ENCODE data around the gene WWOX. TPM values are rescaled to one million over a fixed set of nuclear protein-coding genes. Genes with fewer than 3 reads are reported as not detected.
"Not testable (repeated sequence)": the region's sequence is repeated elsewhere in the genome, so short reads cannot be mapped to it uniquely, and the experiment has no call there.

Gene WWOX
- polyA plus RNA-seq, 6 donors from 2014 or later = 9.1 to 17.0 (median 12.5) TPM

- peaks cover 0 to 4% (median 0%) of the 10 kb centered on the region in 3 donors for H3K27me3 Mint-ChIP-seq
- no peak overlapping the region for H3K4me3 Mint-ChIP-seq
- H3K27ac Mint-ChIP-seq = peak overlapping the region in 1 of 6 donors; percentile 84
- ATAC-seq (ENCODE audit: low read depth in 2 of 2) (no peak), DNase-seq (no peak)
- peaks cover 0 to 5% (median 0%) of the 10 kb centered on the region in 3 donors for H3K4me1 Mint-ChIP-seq
- peaks cover 0 to 4% (median 0%) of the 10 kb centered on the region in 7 donors for H3K9me3 Mint-ChIP-seq
- peaks cover 0 to 7% of the 10 kb centered on the region in 2 donors for H3K36me3 Mint-ChIP-seq
Observed at GRCh38 chr16:79026117-79026516, 926.7 kb downstream of the WWOX start.

- Mint-ChIP-seq H3K4me3 (no peak overlapping the region), H3K27me3 (no peaks in the 10 kb centered on the region), H3K36me3 (peaks cover 10 to 15% of the 10 kb centered on the region in 2 donors), H3K27ac (no peak overlapping the region), H3K4me1 (no peaks in the 10 kb centered on the region), H3K9me3 (peaks cover 0 to 9% (median 4%) of the 10 kb centered on the region in 7 donors)
- no peak for DNase-seq
- ATAC-seq (ENCODE audit: low read depth in 2 of 2) = no peak
Observed at GRCh38 chr16:79036541-79036940, 937.1 kb downstream of the WWOX start.

GRCh38 chr16:79037521-79038373 lies 938.3 kb downstream of the WWOX start:
- Mint-ChIP-seq H3K4me1 (peaks cover 0 to 5% (median 0%) of the 10 kb centered on the region in 3 donors), H3K36me3 (peaks cover 10 to 15% of the 10 kb centered on the region in 2 donors), H3K27ac (peak overlapping the region in 1 of 6 donors; percentile 40), H3K27me3 (no peaks in the 10 kb centered on the region), H3K9me3 (peaks cover 0 to 9% (median 4%) of the 10 kb centered on the region in 7 donors), H3K4me3 (no peak overlapping the region)
- DNase-seq = no peak
- no peak for ATAC-seq (ENCODE audit: low read depth in 2 of 2)

- Mint-ChIP-seq H3K27ac (no peak overlapping the region), H3K4me1 (peaks cover 3 to 5% (median 4%) of the 10 kb centered on the region in 3 donors), H3K36me3 (peaks cover 5 to 10% of the 10 kb centered on the region in 2 donors), H3K27me3 (no peaks in the 10 kb centered on the region), H3K9me3 (peaks cover 0 to 4% (median 0%) of the 10 kb centered on the region in 7 donors), H3K4me3 (no peak overlapping the region)
- no peak for ATAC-seq (ENCODE audit: low read depth in 2 of 2)
- DNase-seq = no peak
Observed at GRCh38 chr16:79041206-79041605, 941.8 kb downstream of the WWOX start.

- H3K27ac Mint-ChIP-seq = no peak overlapping the region
- ATAC-seq (ENCODE audit: low read depth in 2 of 2) (no peak), DNase-seq (no peak)
- peaks cover 3 to 11% (median 4%) of the 10 kb centered on the region in 3 donors for H3K4me1 Mint-ChIP-seq
- H3K4me3 Mint-ChIP-seq = no peak overlapping the region
- peaks cover 0 to 5% of the 10 kb centered on the region in 2 donors for H3K36me3 Mint-ChIP-seq
- H3K9me3 Mint-ChIP-seq = no peaks in the 10 kb centered on the region
- H3K27me3 Mint-ChIP-seq = no peaks in the 10 kb centered on the region
Observed at GRCh38 chr16:79042141-79042540, 942.7 kb downstream of the WWOX start.

GRCh38 chr16:79042886-79043285 lies 943.4 kb downstream of the WWOX start:
- no peak for ATAC-seq (ENCODE audit: low read depth in 2 of 2)
- Mint-ChIP-seq H3K27ac (no peak overlapping the region), H3K27me3 (no peaks in the 10 kb centered on the region), H3K36me3 (peaks cover 0 to 5% of the 10 kb centered on the region in 2 donors), H3K4me1 (peaks cover 3 to 11% (median 4%) of the 10 kb centered on the region in 3 donors), H3K9me3 (no peaks in the 10 kb centered on the region), H3K4me3 (no peak overlapping the region)
- DNase-seq = no peak

GRCh38 chr16:79045191-79045590 lies 945.7 kb downstream of the WWOX start:
- Mint-ChIP-seq H3K4me1 (peaks cover 3 to 14% (median 10%) of the 10 kb centered on the region in 3 donors), H3K27me3 (no peaks in the 10 kb centered on the region), H3K36me3 (no peaks in the 10 kb centered on the region), H3K27ac (no peak overlapping the region), H3K9me3 (no peaks in the 10 kb centered on the region), H3K4me3 (no peak overlapping the region)
- DNase-seq (no peak), ATAC-seq (ENCODE audit: low read depth in 2 of 2) (no peak)

- DNase-seq (peak; percentile 18), ATAC-seq (ENCODE audit: low read depth in 2 of 2) (no peak)
- Mint-ChIP-seq H3K4me1 (peaks cover 3 to 18% (median 14%) of the 10 kb centered on the region in 3 donors), H3K36me3 (no peaks in the 10 kb centered on the region), H3K9me3 (peaks cover 0 to 3% (median under 1%) of the 10 kb centered on the region in 7 donors), H3K27me3 (no peaks in the 10 kb centered on the region), H3K27ac (peak overlapping the region in 1 of 6 donors; percentile 6), H3K4me3 (no peak overlapping the region)
Observed at GRCh38 chr16:79047337-79047736, 947.9 kb downstream of the WWOX start.

GRCh38 chr16:79049040-79049439 lies 949.6 kb downstream of the WWOX start:
- H3K27ac Mint-ChIP-seq = no peak overlapping the region
- peaks cover 0 to 6% (median 3%) of the 10 kb centered on the region in 7 donors for H3K9me3 Mint-ChIP-seq
- no peaks in the 10 kb centered on the region for H3K36me3 Mint-ChIP-seq
- DNase-seq = no peak
- no peaks in the 10 kb centered on the region for H3K27me3 Mint-ChIP-seq
- no peak overlapping the region for H3K4me3 Mint-ChIP-seq
- ATAC-seq (ENCODE audit: low read depth in 2 of 2) = no peak
- H3K4me1 Mint-ChIP-seq = peaks cover 0 to 14% (median 12%) of the 10 kb centered on the region in 3 donors

- DNase-seq (no peak), ATAC-seq (ENCODE audit: low read depth in 2 of 2) (no peak)
- H3K4me1 Mint-ChIP-seq = peaks cover 0 to 14% (median 12%) of the 10 kb centered on the region in 3 donors
- peak overlapping the region in 1 of 6 donors; percentile 10 for H3K27ac Mint-ChIP-seq
- H3K27me3 Mint-ChIP-seq = no peaks in the 10 kb centered on the region
- no peaks in the 10 kb centered on the region for H3K36me3 Mint-ChIP-seq
- H3K9me3 Mint-ChIP-seq = peaks cover 0 to 6% (median 3%) of the 10 kb centered on the region in 7 donors
- H3K4me3 Mint-ChIP-seq = peak overlapping the region in 1 of 8 donors; percentile 11
Observed at GRCh38 chr16:79050063-79050462, 950.6 kb downstream of the WWOX start.

GRCh38 chr16:79051313-79051712 lies 951.9 kb downstream of the WWOX start:
- no peaks in the 10 kb centered on the region for H3K27me3 Mint-ChIP-seq
- no peaks in the 10 kb centered on the region for H3K36me3 Mint-ChIP-seq
- peaks cover 0 to 6% (median 3%) of the 10 kb centered on the region in 7 donors for H3K9me3 Mint-ChIP-seq
- DNase-seq (no peak), ATAC-seq (ENCODE audit: low read depth in 2 of 2) (no peak)
- peaks cover 0 to 14% (median 12%) of the 10 kb centered on the region in 3 donors for H3K4me1 Mint-ChIP-seq
- no peak overlapping the region for H3K27ac Mint-ChIP-seq
- no peak overlapping the region for H3K4me3 Mint-ChIP-seq

- H3K36me3 Mint-ChIP-seq; H3K27me3 Mint-ChIP-seq; DNase-seq; H3K4me3 Mint-ChIP-seq; H3K27ac Mint-ChIP-seq; ATAC-seq (ENCODE audit: low read depth in 2 of 2); H3K9me3 Mint-ChIP-seq: not testable (repeated sequence)
- peaks cover 0 to 14% (median 6%) of the 10 kb centered on the region in 3 donors for H3K4me1 Mint-ChIP-seq
Observed at GRCh38 chr16:79052198-79052597, 952.7 kb downstream of the WWOX start.

- H3K4me3 Mint-ChIP-seq = no peak overlapping the region
- H3K9me3 Mint-ChIP-seq = peaks cover 0 to 6% (median 3%) of the 10 kb centered on the region in 7 donors
- H3K4me1 Mint-ChIP-seq = peaks cover 0 to 14% (median 3%) of the 10 kb centered on the region in 3 donors
- no peak for ATAC-seq (ENCODE audit: low read depth in 2 of 2)
- H3K27me3 Mint-ChIP-seq = no peaks in the 10 kb centered on the region
- no peak for DNase-seq
- no peak overlapping the region for H3K27ac Mint-ChIP-seq
- peaks cover 0 to 4% of the 10 kb centered on the region in 2 donors for H3K36me3 Mint-ChIP-seq
Observed at GRCh38 chr16:79053577-79053976, 954.1 kb downstream of the WWOX start.

Data from naive B cell (primary cell).